SK-N-MC (cell line): ENCODE measurements around the gene PEA15.
A peak's percentile ranks its signal among the peaks of the same experiment; 100 is the strongest.

Source experiments
- DNase-seq: peaks from one replicate; pipeline ENCODE4 v3.0.0-alpha.2; 2011; ENCODE audit warnings: low read depth, low spot score
- H3K27ac ChIP-seq: fragments of 200-600 bp; sonication (generic); 2 replicates; pipeline ENCODE4 v1.5.1; 2016; ENCODE audit warnings: mixed run types
- H3K36me3 ChIP-seq: fragments of 200-600 bp; sonication (generic); 2 replicates; pipeline ENCODE4 v1.6.1; 2017; ENCODE audit warnings: antibody characterized with exemption, low read length, mixed read lengths; ENCODE audit not compliant: insufficient read depth
- H3K4me3 ChIP-seq: fragments of 200-600 bp; sonication (generic); 2 replicates; pipeline ENCODE4 v1.5.1; 2016
- H3K9ac ChIP-seq: fragments of 200-600 bp; sonication (generic); 2 replicates; pipeline ENCODE4 v1.8.0; 2017; ENCODE audit warnings: mixed run types, mixed read lengths; ENCODE audit not compliant: insufficient read length
- H3K9me3 ChIP-seq: fragments of 200-600 bp; sonication (generic); 2 replicates; pipeline ENCODE4 v1.6.1; 2017; ENCODE audit warnings: low read depth, mild to moderate bottlenecking, antibody characterized with exemption, low read length, moderate library complexity, mixed read lengths
- EZH2 ChIP-seq: fragments of 200-600 bp; sonication (generic); IDR thresholded peaks from one replicate; pipeline ENCODE4 v1.6.1; 2017; ENCODE audit warnings: antibody characterized with exemption
- FOXP2 ChIP-seq: optimal IDR thresholded peaks from 2 replicates; pipeline ENCODE3; 2011; ENCODE audit warnings: mild to moderate bottlenecking, moderate library complexity; ENCODE audit not compliant: insufficient read depth; ENCODE audit errors: extremely low read length, control extremely low read depth
- POLR2AphosphoS5 ChIP-seq: IDR thresholded peaks from 2 replicates; pipeline ENCODE4 v1.6.1; 2012; ENCODE audit warnings: mild to moderate bottlenecking, low read depth, low read length, borderline replicate concordance

Gene PEA15

GRCh38 chr1:160164121-160164520 lies 41.1 kb upstream of the PEA15 start:
- no peak overlapping the region for H3K27ac ChIP-seq
- no peak overlapping the region for H3K9ac ChIP-seq
- no peak for DNase-seq
- no peaks in the 10 kb centered on the region for H3K36me3 ChIP-seq
- H3K4me3 ChIP-seq = no peak overlapping the region
- TF ChIP-seq POLR2AphosphoS5 (no peak), FOXP2 (no peak), EZH2 (no peak)
- H3K9me3 ChIP-seq = no peaks in the 10 kb centered on the region

GRCh38 chr1:160166166-160166868 lies 38.9 kb upstream of the PEA15 start:
- Histone ChIP-seq H3K9me3 (no peaks in the 10 kb centered on the region), H3K36me3 (no peaks in the 10 kb centered on the region), H3K27ac (no peak overlapping the region), H3K4me3 (no peak overlapping the region), H3K9ac (no peak overlapping the region)
- DNase-seq = no peak
- TF ChIP-seq EZH2 = no peak
- no peak for TF ChIP-seq FOXP2
- TF ChIP-seq POLR2AphosphoS5 = no peak

GRCh38 chr1:160167056-160167455 lies 38.1 kb upstream of the PEA15 start:
- no peak for TF ChIP-seq EZH2
- TF ChIP-seq FOXP2 = no peak
- no peak for TF ChIP-seq POLR2AphosphoS5

GRCh38 chr1:160167580-160167979 lies 37.6 kb upstream of the PEA15 start:
- no peak overlapping the region for H3K27ac ChIP-seq
- no peak overlapping the region for H3K9ac ChIP-seq
- no peak for DNase-seq
- TF ChIP-seq FOXP2 (no peak), POLR2AphosphoS5 (no peak), EZH2 (no peak)
- no peak overlapping the region for H3K4me3 ChIP-seq
- no peaks in the 10 kb centered on the region for H3K36me3 ChIP-seq
- H3K9me3 ChIP-seq = no peaks in the 10 kb centered on the region

More at GRCh38 chr1:160167056-160167455, 38.1 kb upstream of the PEA15 start:
- H3K27ac ChIP-seq = no peak overlapping the region
- DNase-seq = no peak
- H3K4me3 ChIP-seq = no peak overlapping the region
- H3K9ac ChIP-seq = no peak overlapping the region
- no peaks in the 10 kb centered on the region for H3K36me3 ChIP-seq
- H3K9me3 ChIP-seq = no peaks in the 10 kb centered on the region

- DNase-seq = no peak
- Histone ChIP-seq H3K27ac (no peak overlapping the region), H3K4me3 (no peak overlapping the region), H3K36me3 (no peaks in the 10 kb centered on the region), H3K9ac (no peak overlapping the region), H3K9me3 (no peaks in the 10 kb centered on the region)
- TF ChIP-seq POLR2AphosphoS5 = no peak
- no peak for TF ChIP-seq EZH2
- TF ChIP-seq FOXP2 = no peak
These were observed 37.2 kb upstream of the PEA15 start for GRCh38 chr1:160168016-160168415.

GRCh38 chr1:160168609-160169369 lies 36.4 kb upstream of the PEA15 start:
- no peak overlapping the region for H3K27ac ChIP-seq
- TF ChIP-seq FOXP2 = no peak
- TF ChIP-seq POLR2AphosphoS5 = no peak
- no peak for TF ChIP-seq EZH2
- H3K9me3 ChIP-seq = no peaks in the 10 kb centered on the region
- H3K9ac ChIP-seq = no peak overlapping the region
- H3K4me3 ChIP-seq = no peak overlapping the region
- no peaks in the 10 kb centered on the region for H3K36me3 ChIP-seq
- no peak for DNase-seq

GRCh38 chr1:160169553-160170399 lies 35.4 kb upstream of the PEA15 start:
- TF ChIP-seq POLR2AphosphoS5 (no peak), EZH2 (no peak), FOXP2 (no peak)
- no peaks in the 10 kb centered on the region for H3K9me3 ChIP-seq
- H3K36me3 ChIP-seq = no peaks in the 10 kb centered on the region
- H3K9ac ChIP-seq = no peak overlapping the region
- H3K27ac ChIP-seq = no peak overlapping the region
- H3K4me3 ChIP-seq = peak overlapping the region; percentile 37; the same call in 1 of the 2 replicates
- DNase-seq = peak; percentile 24

- no peak overlapping the region for H3K9ac ChIP-seq
- TF ChIP-seq POLR2AphosphoS5 (no peak), EZH2 (no peak), FOXP2 (no peak)
- no peak for DNase-seq
- H3K9me3 ChIP-seq = no peaks in the 10 kb centered on the region
- H3K27ac ChIP-seq = no peak overlapping the region
- H3K4me3 ChIP-seq = no peak overlapping the region
- no peaks in the 10 kb centered on the region for H3K36me3 ChIP-seq
These were observed 33.8 kb upstream of the PEA15 start for GRCh38 chr1:160171354-160171753.
